ENCODE results near the gene SMARCA4.
A peak's percentile ranks its signal among the peaks of the same experiment; 100 is the strongest.

The SMARCA4 gene

DNA sequence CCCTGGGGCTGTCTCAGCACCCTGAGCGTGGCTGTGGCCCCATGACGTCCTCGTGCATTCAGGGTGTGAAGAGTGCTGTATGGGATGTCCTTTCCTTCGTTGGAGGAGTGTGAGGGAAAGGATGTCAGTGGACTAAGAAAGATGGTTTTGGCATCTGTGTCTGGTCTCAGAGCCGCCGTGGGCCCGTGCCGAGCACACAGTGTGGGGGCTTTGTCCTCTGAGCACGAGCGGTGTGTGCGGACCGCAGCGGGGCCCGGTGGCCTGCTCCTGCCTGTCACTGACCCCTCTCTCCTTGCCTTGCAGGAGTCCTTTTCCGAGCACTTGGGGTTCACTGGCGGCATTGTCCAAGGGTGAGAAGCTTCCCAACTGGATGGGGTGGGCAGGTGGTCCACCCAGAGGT, 65.2 kb downstream of the SMARCA4 start:
- DNase-seq (ENCODE audit: extremely low spot score, insufficient read length, low read depth) = no peak
- no peak for FAIRE-seq

DNA sequence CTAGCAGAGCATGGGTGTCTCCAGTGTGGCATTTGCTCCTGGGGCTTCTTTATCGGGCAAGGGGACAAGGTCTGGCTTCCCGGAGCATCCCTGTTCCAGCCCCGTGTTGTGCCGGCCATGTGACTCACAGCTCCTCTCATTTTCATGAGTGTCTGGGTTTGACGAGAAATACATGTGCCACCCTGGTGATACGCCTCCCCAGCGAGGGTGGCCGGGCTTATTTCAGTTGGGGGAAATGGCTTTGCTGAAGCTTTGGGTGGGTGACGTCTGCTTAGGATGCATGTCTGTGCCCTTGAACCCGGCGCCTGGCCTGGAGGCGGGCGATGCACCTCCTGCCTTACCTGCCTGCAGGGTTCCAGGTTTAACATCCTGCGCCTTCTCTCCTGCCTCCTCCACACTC, 66.6 kb downstream of the SMARCA4 start:
- no peak for DNase-seq (ENCODE audit: extremely low spot score, insufficient read length, low read depth)
- no peak for FAIRE-seq

GRCh38 chr19:11028146-11028545, 67.3 kb downstream of the SMARCA4 start:
- DNase-seq (ENCODE audit: extremely low spot score, insufficient read length, low read depth) (no peak), FAIRE-seq (no peak)

- FAIRE-seq = no peak
- no peak for DNase-seq (ENCODE audit: extremely low spot score, insufficient read length, low read depth)
These were observed 70.7 kb downstream of the SMARCA4 start for GRCh38 chr19:11031421-11032070.

DNA sequence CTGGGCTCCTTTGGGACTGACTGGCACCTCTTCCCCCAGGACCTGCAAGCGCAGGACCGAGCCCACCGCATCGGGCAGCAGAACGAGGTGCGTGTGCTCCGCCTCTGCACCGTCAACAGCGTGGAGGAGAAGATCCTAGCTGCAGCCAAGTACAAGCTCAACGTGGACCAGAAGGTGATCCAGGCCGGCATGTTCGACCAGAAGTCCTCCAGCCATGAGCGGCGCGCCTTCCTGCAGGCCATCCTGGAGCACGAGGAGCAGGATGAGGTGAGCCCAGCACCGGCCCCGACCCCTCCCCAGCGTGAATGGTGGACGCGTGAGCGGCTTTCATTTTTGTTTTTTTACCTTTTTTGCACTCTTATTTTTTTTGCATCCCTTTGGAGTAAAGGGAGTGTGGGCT, 72.4 kb downstream of the SMARCA4 start:
- FAIRE-seq (no peak), DNase-seq (ENCODE audit: extremely low spot score, insufficient read length, low read depth) (no peak)

GRCh38 chr19:11033763-11034162, 72.9 kb downstream of the SMARCA4 start:
- DNase-seq (ENCODE audit: extremely low spot score, insufficient read length, low read depth) (no peak), FAIRE-seq (no peak)

- FAIRE-seq (no peak), DNase-seq (ENCODE audit: extremely low spot score, insufficient read length, low read depth) (no peak)
These were observed 73.8 kb downstream of the SMARCA4 start for GRCh38 chr19:11034449-11035213.

- FAIRE-seq = peak; percentile 92
These were observed 74.9 kb downstream of the SMARCA4 start for GRCh38 chr19:11035441-11036377.

DNA sequence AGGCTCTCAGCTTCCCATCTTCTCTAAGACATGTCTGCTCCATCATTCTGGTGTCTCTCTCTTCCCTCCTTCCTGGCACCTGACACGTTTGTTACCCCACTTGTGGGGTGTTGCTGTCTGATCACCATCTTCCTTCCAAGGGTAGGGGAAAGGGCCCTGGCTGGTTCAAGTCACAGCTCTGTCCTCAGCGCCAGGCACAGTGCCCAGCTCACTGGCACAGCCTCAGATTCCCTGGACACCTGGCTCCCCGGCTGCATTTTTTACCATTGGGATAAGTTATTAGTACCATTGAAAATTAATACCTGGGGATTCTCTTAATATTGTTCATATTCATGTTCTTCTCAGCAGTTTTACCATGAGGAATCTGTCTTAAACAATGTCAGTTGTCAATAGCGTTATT, 77.7 kb downstream of the SMARCA4 start:
- no peak for DNase-seq (ENCODE audit: extremely low spot score, insufficient read length, low read depth)
- no peak for FAIRE-seq

More at GRCh38 chr19:11035441-11036377, 74.9 kb downstream of the SMARCA4 start:
- DNase-seq (ENCODE audit: extremely low spot score, insufficient read length, low read depth) = peak; percentile 81

DNA sequence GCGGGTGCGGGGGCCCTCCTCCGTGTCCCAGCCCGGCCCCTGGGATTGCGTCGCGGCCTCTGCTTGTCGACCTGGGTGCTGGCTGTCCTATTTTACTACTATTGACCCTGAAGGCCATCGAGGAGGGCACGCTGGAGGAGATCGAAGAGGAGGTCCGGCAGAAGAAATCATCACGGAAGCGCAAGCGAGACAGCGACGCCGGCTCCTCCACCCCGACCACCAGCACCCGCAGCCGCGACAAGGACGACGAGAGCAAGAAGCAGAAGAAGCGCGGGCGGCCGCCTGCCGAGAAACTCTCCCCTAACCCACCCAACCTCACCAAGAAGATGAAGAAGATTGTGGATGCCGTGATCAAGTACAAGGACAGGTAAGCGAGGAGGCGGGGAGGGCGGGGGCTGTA, 80.4 kb downstream of the SMARCA4 start:
- FAIRE-seq (no peak), DNase-seq (ENCODE audit: extremely low spot score, insufficient read length, low read depth) (no peak)

DNA sequence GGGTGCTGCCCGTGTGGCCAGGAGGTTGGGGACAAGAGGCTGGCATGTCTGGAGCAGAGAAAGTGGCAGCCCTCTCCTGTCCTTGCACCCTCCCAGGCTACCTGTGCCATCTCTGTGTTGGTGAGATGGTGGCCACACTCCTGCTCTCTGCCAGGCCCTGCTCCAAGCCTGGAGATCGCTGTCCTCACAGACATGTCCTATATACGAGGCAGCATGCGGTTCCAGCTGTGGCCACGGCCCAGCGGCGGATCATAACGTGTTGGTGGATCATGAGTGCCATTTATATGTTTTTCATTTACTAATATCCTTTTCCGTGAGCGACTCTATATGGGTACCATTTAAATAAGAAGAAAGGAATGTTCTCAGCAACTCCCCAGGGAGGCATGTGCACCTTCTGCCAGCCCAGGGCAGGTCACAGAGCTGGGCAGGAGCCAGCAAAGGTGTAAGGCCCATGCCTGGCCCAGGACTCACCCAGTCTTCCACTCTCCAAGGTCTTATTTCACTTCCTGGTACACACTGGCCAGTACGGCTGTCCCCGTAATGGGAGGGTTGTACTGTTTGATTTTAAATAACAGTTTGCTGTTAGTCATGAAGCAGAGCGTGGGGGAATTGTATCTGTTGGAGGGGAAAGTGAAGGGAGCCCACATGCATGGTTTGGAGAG, 81.3 kb downstream of the SMARCA4 start:
- FAIRE-seq = no peak
- no peak for DNase-seq (ENCODE audit: extremely low spot score, insufficient read length, low read depth)

- no peak for DNase-seq (ENCODE audit: extremely low spot score, insufficient read length, low read depth)
- no peak for FAIRE-seq
These were observed 83.6 kb downstream of the SMARCA4 start for GRCh38 chr19:11044431-11044830.

DNA sequence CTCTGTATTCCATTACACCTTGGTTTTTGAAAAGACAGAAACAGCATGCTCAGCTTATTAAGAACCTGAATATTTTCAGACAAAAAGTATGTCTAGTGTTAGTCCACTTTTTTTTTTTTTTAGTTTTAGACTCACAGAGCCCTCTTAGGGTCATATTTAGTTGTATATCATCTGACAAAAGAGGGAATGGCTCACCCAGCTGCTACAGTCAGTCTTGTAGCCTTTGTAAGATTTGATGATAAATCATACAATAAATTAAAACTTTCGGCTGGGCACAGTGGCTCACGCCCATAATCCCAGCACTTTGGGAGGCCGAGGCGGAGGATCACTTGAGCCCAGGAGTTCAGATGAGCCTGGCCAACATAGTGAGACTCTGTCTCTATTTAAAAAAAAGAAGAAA, 84.7 kb downstream of the SMARCA4 start:
- DNase-seq (ENCODE audit: extremely low spot score, insufficient read length, low read depth) (no peak), FAIRE-seq (no peak)

- FAIRE-seq = peak; percentile 80
- DNase-seq (ENCODE audit: extremely low spot score, insufficient read length, low read depth) = no peak
These were observed 86.0 kb downstream of the SMARCA4 start for GRCh38 chr19:11046605-11047354.

- DNase-seq (ENCODE audit: extremely low spot score, insufficient read length, low read depth) (no peak), FAIRE-seq (no peak)
These were observed 87.0 kb downstream of the SMARCA4 start for GRCh38 chr19:11047866-11048265.

GRCh38 chr19:11050323-11051114, 89.7 kb downstream of the SMARCA4 start:
- FAIRE-seq = no peak
- DNase-seq (ENCODE audit: extremely low spot score, insufficient read length, low read depth) = no peak

DNA sequence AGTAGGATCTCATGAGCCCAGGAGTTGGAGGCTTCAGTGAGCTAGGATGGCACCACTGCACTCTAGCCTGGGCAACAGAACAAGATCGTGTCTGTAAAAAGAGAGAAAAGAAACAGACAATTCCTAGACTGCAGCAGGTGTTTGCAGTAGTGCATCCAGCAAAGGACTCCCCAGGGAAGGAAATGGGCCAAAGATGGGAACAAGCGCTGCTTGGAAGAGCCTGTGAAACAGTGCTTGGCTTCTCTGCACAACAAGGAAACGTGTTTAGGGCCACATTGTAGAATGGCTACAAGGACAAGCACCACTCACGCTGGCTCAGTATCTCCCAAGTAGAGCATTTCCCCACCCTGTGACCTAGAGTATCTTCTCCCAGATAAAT, 93.0 kb downstream of the SMARCA4 start:
- DNase-seq (ENCODE audit: extremely low spot score, insufficient read length, low read depth) (no peak), FAIRE-seq (no peak)

DNA sequence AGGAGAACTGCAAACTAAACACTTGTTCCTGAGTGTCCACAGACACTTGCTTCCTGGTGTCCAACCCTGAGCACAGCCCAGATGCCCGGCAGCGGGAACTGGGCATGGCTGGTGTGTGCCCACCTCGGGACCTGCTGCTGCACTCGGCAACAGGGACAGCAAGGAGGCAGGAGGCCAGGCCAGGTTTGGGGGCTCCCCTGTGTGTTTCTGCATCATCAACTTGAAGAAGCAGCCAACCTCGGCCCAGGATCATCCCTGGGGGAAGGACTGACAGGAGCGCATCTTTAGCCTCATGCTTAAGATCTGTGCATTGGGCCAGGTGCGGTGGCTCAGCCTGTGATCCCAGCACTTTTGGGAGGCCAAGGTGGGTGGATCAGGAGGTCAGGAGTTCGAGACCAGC, 93.4 kb downstream of the SMARCA4 start:
- FAIRE-seq = no peak
- DNase-seq (ENCODE audit: extremely low spot score, insufficient read length, low read depth) = no peak

DNA sequence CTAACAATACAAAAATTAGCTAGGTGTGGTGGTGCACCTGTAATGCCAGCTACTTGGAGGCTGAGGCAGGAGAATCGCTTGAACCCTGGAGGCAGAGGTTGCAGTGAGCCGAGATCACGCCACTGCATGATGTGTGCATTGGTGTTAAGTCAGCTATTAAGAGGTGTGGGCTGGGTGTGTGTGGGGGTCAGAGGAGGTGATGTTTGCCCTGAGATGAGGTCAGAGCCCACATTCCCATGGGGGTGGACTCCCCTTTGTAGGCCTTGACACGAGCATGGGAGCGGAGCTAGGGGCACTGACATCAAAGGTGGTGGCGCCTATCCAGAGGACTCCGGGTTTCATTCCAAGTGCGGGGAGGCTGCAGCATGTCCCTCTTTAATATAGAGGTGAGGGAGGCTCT, 93.8 kb downstream of the SMARCA4 start:
- DNase-seq (ENCODE audit: extremely low spot score, insufficient read length, low read depth) (no peak), FAIRE-seq (no peak)

Data from GM18507 (cell line).